Measurements from ENCODE around the gene ATRAID.

DNA sequence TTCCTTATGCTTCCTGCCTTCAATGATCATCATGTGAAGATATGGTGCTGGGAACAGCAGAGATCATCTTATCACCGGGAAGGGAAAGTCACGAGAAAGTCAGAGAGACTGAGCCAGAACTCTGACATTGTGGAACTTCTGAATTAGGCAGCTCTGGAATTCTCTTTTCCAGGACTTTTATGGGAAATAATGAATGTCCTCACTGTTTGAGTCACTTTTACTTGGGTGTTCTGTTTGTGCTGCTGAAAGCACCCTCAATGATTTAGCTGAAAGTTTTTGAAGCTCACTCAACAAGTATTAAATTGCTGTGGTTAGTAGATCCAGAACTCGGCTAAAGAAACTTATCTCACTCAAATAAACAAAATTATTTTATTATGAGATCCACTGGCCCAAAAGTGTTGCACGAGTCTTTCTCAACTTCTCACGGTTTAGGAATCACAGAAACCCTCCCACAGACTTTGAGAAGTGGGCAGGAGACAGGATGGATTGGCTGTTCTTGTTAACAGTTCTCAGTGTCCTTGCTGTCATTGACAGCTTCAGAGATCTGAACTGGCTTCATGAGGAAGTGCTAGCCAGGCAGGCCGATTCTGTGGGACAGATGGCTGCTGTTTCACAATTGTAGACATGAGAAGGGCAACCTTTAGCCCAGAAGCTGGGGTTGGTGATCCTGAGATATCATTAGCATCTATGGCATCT, 26.4 kb upstream of the ATRAID start:
- no peak for TF ChIP-seq EZH2phosphoT487 (conservative IDR thresholded peaks at IDR 0.05; ENCODE audit: low read length)
- TF ChIP-seq, protein P1, sequence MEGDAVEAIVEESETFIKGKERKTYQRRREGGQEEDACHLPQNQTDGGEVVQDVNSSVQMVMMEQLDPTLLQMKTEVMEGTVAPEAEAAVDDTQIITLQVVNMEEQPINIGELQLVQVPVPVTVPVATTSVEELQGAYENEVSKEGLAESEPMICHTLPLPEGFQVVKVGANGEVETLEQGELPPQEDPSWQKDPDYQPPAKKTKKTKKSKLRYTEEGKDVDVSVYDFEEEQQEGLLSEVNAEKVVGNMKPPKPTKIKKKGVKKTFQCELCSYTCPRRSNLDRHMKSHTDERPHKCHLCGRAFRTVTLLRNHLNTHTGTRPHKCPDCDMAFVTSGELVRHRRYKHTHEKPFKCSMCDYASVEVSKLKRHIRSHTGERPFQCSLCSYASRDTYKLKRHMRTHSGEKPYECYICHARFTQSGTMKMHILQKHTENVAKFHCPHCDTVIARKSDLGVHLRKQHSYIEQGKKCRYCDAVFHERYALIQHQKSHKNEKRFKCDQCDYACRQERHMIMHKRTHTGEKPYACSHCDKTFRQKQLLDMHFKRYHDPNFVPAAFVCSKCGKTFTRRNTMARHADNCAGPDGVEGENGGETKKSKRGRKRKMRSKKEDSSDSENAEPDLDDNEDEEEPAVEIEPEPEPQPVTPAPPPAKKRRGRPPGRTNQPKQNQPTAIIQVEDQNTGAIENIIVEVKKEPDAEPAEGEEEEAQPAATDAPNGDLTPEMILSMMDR (IDR thresholded peaks at IDR 0.05; ENCODE audit: insufficient read depth, low read length, poor library complexity, severe bottlenecking): no peak

All from SU-DHL-6 (cell line).